KG1 (cell line): ENCODE results near the gene ZDHHC3.
"Not testable (repeated sequence)": the region's sequence is repeated elsewhere in the genome, so short reads cannot be mapped to it uniquely, and the experiment has no call there.

Experiments
- DNase-seq: peaks from one replicate; lab custom pipeline; 2025; lab: John Stamatoyannopoulos, UW

Gene ZDHHC3

DNA sequence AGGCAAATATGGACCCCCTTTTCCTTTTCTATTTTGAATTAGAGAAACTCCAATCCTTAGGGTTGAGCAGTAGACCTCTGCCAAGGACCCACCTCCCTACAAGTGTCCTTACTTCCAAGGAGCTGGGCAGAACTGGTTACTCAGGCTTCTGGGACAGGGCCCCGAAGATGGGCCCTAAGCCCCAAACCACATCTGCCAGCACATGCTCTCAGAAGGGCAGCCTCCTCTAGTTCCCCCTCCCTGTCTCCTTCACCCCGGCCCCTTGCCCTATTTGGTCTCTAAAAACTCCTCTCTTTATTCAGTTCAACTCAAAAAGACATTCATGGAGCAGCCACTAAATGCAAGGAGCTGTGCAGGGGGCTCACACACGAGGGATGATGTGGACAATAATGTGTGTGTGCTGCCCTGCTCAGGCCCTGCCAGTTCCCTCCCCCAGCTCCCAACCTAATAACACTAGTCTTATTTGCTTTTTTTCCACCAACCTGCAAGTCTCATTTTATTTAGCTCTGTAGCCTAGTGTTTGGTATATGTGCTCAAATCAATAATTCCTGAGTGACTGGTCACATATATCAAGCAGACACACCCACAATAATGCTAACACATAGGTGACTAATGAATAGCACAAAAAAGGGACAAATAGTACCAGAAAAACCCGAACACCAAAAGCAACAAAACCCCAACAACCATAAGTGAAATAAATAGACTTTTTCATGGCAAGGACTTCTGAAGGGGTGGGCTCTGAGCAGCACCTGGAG is 12.2 kb downstream of the ZDHHC3 start:
- DNase-seq, result no peak

DNA sequence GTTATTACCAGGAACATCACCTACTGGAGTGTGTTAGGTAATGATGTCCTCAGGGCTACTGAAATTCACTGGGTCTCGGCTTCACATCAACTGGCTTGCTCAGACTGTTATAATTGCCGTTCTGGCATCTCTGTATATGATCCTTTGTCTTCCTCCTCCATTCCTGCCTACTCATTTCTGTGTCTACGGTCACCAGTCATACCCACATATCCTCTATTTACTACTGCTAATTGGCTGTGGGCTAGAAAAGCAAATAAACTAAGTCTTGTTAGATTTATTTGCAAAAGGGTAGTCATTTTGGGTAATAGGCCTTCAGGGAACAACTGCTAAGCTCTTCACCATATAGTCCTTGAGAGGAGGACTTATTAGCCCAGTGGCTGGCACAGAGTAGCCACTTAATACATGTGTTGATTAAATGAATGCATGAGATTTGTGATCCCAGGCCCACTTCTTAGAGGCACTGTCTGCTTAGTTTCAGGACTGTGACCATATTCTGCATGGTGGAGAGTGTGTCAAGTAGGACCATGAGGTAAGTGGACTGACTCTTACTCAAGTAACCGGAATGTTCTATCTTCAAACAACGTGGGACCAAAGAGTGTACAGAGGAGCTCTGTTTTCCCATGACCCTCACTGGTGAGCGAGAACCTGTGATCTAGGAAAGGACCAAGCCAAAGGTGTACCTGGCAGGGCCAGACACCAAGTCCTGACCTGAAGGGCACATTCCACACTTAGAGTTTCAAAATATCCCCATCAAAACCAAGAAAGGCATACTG is 13.2 kb downstream of the ZDHHC3 start:
- no peak for DNase-seq

GRCh38 chr3:44961888-44962287 is 14.1 kb downstream of the ZDHHC3 start:
- DNase-seq, result no peak

DNA sequence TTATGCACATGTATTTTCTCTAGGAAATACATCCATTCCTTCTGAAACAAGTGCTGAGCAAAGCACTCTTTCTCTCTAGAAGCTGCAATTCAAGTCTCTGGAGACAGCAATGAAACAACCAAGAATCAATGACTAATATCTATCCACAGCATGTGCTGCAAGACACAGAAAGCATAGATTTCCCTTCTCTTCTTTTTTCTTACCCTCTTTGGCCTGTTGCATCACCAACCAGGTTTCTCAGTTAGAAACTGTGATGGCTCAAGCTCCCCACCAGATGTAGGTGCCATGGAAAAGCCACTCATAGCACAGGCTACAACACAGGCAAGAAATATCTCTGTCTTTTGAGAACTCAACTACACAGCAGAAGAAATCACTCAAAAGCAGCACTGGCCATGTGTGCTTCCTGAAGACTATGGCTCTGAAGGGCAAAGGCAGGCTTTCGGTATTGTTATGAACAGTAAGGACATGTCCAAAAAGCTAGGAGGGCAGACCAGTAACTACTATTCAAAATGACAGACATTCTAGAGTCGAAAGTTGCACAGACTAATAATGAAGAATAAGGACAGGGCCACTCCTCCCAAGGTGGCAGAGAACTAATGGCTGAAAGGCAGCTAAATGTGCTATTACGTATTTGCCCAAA is 15.5 kb downstream of the ZDHHC3 start:
- no peak for DNase-seq

- no peak for DNase-seq
Measured at GRCh38 chr3:44958386-44958785, 17.6 kb downstream of the ZDHHC3 start.

- DNase-seq, result no peak
Measured at GRCh38 chr3:44957986-44958385, 18.0 kb downstream of the ZDHHC3 start.

DNA sequence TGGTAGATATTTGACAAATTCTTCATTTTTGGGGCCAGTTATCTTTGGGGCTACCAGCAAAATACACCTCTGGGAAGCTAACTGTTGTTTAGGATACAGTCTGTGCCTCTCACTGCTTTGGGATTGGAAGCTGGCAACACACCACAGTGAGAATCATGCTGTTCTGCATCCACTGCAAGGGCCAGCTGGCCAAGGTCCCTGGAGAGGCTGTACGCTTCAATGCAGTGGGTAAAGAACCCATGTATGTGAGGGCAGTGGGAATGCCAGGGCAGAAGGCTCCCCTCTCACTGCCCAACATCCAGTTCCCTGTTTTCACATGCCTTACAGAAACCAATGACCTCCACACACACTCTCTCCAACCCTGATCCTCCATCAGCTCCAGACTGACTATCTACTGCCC is 20.1 kb downstream of the ZDHHC3 start:
- DNase-seq, result no peak

DNA sequence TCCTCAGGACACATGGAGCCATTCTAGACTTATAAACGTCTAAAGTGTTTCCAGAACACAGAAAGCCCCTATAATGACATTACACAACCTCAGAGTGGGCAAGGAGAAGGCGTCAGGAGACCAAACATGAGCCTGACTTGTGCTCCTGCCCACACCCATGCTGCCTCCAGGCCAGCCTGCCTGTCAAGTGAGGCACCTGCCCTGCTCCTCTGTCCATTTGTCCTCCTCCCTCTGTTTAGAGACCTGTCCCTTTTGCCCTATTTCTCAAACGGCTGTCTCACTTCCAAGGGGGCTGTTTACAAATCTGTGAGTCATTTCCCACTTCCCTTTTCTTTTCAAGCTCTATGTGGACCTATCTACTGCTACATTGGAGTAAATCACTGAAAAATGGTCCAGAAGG is 21.0 kb downstream of the ZDHHC3 start:
- no peak for DNase-seq

- no peak for DNase-seq
Measured at GRCh38 chr3:44954304-44954703, 21.7 kb downstream of the ZDHHC3 start.

DNA sequence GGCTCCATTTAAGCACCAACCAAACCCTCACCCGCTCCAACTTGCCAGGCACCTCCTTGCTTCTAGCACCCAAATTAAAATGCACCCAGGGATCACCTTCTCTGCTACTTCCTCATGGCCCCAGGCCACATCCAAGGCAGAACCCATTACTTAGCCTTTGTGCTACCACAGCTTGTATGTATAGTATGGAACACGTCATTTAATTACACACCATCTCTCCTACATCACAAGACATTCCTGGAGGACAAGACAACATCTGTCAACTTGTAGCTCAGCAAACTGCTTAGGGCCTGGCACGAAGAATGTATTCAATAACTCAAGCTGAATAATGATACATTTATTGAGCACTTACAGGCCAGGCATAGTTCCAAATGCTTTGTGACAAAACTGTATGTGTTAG is 23.3 kb downstream of the ZDHHC3 start:
- no peak for DNase-seq

DNA sequence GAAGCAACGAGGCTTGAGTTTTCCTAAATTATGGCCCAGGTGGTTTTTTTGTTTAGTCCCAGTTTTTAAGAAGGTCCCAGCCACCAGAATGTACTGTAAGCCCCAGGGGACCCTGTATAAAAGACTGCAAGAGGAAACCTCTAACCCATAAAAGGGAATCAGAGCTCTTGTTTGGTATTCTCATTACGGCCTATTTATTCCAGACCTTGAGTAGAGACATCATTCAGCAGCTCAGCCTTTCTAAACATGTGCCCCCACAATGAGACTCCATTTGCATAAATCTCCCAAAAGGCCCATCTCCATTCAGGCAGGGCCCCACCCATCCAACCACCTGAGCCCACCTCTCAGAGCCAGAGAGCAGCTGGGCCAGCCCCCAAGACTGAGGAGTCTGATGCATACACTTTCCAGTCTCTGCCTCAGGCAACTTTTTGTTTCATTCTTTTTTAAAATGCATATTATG is 25.7 kb downstream of the ZDHHC3 start:
- no peak for DNase-seq

DNA sequence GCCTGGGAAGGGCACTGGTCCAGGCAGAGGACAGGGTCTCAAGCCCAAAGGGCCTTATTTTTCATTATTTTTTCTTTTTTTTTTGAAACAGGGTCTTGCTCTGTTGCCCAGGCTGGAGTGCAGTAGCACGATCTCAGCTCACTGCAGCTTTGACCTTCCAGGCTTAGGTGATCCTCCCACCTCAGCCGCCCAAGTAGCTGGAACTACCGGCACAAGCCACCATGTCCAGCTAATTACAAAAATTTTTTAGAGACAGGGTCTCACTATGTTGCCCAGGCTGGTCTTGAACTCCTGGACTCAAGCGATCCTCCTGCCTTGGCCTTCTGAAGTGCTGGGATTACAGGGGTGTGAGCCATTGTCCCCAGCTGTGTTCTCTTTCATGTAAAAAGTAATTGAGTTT is 26.2 kb downstream of the ZDHHC3 start:
- DNase-seq, result not testable (repeated sequence)

DNA sequence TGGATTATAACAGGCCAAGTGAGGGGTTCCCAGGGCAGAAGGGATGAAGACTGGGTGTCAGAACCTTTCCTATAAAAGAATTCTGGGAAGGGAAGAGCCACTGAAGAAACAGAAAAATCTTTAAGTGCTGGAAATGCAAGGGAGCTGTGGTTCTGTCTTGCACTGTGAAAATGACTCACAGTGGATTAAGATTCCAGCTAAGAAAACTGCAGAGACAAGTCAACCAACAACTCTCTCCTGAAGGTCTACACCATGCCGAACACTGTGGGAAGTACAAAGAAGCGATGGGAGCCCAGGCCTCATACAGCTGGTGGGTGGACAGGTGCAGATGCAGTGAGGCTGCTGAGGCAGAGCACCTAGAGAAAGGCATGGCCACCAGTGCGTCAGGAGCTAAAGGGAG is 27.7 kb downstream of the ZDHHC3 start:
- no peak for DNase-seq

DNA sequence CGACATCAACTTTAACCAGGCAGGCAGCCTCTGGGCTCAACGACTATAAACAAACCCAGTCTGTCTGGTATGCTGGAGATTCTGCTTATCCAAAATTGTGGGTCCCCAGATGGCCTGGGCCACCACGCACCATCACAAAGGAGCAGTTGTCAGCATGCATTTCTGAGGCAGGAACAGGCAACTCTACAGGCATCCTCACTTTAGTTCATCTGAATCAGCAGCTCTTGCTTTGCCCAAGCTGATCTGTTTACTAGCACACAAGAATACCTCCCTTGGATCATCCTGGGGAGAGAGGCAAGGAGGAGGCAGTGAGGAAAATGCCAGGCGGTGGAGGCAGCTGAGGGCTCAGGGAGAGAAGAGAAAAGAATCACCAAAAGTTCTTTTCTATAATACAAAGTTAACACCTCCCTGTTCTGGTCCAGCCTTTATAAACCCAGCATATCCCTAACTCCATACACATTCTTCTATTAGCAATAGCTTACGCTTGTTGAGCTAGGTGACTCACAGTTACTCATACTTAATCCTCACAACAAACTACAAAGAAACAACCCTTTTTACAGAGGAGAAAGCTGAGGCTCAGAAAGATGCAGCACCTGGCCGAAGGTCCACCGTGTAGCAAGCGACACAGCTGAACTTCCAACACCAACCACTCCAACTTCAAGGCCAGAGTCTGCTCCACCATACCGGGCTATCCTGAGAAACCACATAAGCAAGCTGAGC is 33.6 kb downstream of the ZDHHC3 start:
- DNase-seq, result no peak

- no peak for DNase-seq
Measured at GRCh38 chr3:44939581-44940036, 36.4 kb downstream of the ZDHHC3 start.

- DNase-seq, result no peak
Measured at GRCh38 chr3:44932986-44933944, 42.7 kb downstream of the ZDHHC3 start.

DNA sequence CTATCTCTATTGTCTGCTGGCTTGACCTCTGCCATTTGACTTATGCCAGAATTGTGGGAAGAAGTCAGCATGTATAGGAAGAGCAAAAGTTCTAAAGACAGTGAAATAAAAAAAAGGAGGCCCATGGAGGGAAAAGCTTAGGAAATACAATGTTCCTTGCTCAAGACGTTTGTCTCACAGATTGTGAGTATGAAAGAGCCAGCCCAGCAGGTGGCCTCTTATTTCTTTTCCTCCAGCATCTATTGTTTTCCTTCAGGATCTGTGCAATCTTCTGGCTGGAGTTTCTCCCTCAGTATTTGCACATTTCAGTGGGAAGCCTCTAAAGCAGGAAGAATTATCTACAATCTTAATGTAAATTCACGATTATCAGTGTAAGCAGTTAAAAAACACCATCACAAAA is 43.7 kb downstream of the ZDHHC3 start:
- no peak for DNase-seq

GRCh38 chr3:44931791-44932190 is 44.2 kb downstream of the ZDHHC3 start:
- DNase-seq, result no peak

DNA sequence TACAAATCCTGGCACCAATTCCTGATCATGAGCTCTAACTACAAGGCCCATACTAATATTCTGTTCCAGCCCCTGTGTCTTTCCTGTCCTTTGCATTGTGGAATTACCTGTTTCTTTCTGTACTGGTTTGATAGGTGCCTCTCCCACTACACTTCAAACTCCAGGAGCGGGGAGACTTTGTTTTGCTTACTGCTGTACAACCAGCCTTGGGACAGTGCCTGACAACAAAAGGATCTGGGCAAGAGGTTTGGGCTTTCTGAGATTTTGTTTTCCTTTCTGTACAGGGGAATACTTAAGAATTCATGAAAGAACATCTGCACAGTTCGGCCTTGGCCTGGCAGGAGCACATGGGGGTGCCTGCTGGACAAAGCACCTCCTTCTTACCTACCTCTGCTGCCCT is 45.1 kb downstream of the ZDHHC3 start:
- no peak for DNase-seq

DNA sequence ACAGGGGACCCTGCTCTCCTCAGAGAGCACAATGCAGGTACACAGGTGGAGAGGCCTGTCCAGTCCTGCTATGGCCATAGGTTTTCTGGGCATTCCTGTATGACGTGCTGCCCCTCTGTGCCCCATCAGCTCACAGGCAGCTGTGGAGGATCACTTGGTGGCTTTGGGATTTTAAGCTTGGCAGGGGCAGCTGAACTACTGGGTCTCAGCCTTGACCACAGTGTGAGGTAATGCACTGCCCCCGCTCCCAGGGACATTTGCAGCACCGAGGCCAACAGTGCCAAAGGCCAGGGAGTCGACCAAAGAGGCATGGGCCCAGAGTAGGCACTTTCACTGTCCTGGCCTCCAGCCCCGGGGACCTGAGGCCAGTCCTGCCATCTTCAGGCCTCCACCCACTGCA is 46.2 kb downstream of the ZDHHC3 start:
- DNase-seq, result no peak

DNA sequence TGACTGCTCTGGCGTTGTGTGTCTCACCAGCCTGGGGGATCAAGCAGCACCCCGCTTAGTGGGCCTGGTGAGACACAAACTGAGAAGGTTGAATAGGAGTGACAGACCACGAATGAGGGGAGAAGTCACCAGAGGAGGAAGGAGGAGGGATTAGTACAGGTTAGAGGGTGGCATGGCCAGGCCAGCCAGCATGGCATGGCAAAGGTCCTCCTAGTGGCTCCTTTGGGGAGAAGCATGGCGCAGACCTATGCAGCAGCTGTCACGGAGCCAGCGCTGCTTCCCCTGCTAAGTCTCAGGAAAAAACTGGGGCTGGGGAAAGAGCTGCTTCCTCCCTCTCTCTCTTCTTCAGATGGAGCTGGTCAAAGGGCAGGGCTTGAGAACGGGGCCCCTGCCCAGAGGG is 48.6 kb downstream of the ZDHHC3 start:
- DNase-seq, result no peak
